ENCODE data around the gene MYH16.

GRCh38 chr7:99242682-99243081, 30.0 kb upstream of the MYH16 start:
- TF ChIP-seq CTCF (IDR thresholded peaks at IDR 0.05): no peak
- TF ChIP-seq POLR2A (IDR thresholded peaks at IDR 0.05): no peak
